ENCODE data around the gene GGACT. TPM values are rescaled to one million over a fixed set of nuclear protein-coding genes. Genes with fewer than 3 reads are reported as not detected.
A peak's percentile ranks its signal among the peaks of the same experiment; 100 is the strongest.

Gene GGACT
- total RNA-seq, 2 donors from 2014 or later = 5.2 TPM; not detected in 1

- ATAC-seq (peak; percentile 26 to 74), DNase-seq (ENCODE audit: low spot score in 2 of 2) (peak in 1 of 2 donors; percentile 41)
- Mint-ChIP-seq H3K9me3 (no peaks in the 10 kb centered on the region), H3K27ac (no peak overlapping the region), H3K36me3 (no peaks in the 10 kb centered on the region)
Observed at GRCh38 chr13:100542826-100543156, 45.8 kb downstream of the GGACT start.

DNA sequence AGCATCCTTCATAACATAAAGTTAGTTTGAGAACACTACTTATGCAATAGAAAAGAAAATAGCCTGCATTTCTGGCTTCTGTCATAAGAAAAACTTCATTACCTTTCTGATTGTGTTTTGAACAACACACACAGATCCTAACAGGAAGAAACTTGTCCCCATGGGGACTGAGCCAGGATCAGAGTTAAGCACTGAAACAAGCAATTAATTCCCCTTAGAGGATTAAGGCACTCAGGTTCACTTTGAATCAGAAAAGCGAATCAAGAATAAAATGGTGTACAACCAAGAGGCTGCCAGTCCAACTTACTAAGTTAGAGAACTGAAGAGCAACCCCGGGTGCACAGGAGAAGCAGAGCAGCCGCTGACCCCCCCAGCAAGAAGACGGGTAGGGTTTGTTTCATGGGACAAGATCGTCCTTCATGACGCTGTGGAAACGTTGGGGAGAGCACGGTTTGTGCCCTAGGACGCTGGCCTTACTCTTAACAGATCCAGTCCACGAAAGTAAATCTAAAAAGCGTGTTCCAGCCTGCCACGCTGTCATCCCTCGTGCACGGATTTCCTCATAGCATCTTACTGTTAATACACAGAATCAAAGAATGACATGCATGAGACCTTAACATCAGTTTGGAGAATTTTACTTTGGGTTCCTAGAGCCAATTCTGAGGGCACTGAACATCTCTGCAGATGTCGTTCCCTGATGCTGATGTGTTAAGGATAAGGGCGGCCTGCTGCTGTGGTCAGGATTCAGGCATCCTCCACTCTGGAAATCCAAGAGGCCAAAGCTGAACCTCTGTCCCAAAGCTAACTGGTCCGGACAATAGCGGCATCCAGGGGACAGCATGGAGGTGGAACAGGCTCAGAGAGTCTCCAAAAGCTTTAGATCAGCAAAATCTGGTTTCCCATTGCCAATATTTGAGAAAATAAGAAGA lies 46.4 kb downstream of the GGACT start:
- peak in 1 of 2 donors; percentile 7 for DNase-seq (ENCODE audit: low spot score in 2 of 2)
- H3K27ac Mint-ChIP-seq = no peak overlapping the region
- H3K9me3 Mint-ChIP-seq = no peaks in the 10 kb centered on the region
- no peaks in the 10 kb centered on the region for H3K36me3 Mint-ChIP-seq
- ATAC-seq = no peak

- Mint-ChIP-seq H3K9me3 (no peaks in the 10 kb centered on the region), H3K27ac (no peak overlapping the region), H3K36me3 (no peaks in the 10 kb centered on the region)
- no peak for DNase-seq (ENCODE audit: low spot score in 2 of 2)
- ATAC-seq = no peak
Observed at GRCh38 chr13:100540621-100541020, 48.0 kb downstream of the GGACT start.

GRCh38 chr13:100537951-100538462 lies 50.6 kb downstream of the GGACT start:
- DNase-seq (ENCODE audit: low spot score in 2 of 2) (no peak), ATAC-seq (no peak)
- H3K27ac Mint-ChIP-seq = no peak overlapping the region
- no peaks in the 10 kb centered on the region for H3K36me3 Mint-ChIP-seq
- H3K9me3 Mint-ChIP-seq = no peaks in the 10 kb centered on the region

DNA sequence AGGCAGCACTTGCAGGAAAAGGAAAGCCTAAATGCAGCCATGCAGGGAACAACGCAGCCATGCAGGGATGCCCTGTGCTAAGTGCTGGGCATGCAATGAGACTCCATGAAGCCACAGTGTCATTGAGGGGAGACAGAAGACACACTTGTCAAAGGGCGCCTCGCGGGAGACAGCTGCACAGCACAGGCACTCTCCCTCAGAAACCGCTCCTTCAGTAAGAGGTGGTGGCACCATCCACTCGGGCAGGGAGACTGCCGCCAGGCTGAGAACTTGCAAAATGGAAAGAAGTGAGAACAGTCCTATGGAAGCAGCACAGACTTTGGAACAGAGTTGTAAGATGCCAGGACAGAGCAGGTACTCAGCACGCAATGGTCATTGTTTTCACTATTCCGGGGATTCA lies 51.1 kb downstream of the GGACT start:
- no peak for ATAC-seq
- H3K9me3 Mint-ChIP-seq = no peaks in the 10 kb centered on the region

DNA sequence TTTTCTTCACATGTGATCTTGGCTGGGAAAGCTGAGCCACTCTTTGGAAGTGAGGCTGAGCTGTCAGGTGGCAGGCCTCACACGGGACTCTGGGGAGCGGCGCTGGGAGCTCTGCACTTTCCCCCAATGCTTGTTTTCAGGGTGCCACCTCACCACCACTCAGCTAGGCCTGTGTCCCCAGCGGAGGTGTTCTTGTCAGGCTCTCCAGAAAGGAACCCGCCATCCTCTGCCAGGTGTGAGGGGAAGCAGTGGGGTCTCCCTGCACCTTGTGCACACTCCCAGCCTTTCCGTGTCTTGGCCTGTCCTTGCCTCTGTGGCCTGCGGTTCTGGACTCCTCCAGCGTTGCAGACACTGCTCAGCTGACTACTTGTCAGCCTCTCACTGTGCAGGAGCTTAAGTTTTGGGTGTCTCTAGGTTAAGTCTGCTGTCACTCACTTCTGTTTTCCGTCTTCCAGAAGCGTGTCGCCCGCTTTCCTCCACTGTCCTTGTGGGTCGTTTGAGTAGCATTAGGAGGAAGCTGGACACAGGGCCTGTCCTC lies 51.9 kb downstream of the GGACT start:
- ATAC-seq = no peak
- no peak for DNase-seq (ENCODE audit: low spot score in 2 of 2)
- no peaks in the 10 kb centered on the region for H3K36me3 Mint-ChIP-seq
- peak overlapping the region in 1 of 2 donors; percentile 66 for H3K27ac Mint-ChIP-seq
- no peaks in the 10 kb centered on the region for H3K9me3 Mint-ChIP-seq

More for the DNA sequence above, 51.1 kb downstream of the GGACT start:
- no peaks in the 10 kb centered on the region for H3K36me3 Mint-ChIP-seq
- no peak for DNase-seq (ENCODE audit: low spot score in 2 of 2)
- H3K27ac Mint-ChIP-seq = no peak overlapping the region

- Mint-ChIP-seq H3K27ac (no peak overlapping the region), H3K36me3 (no peaks in the 10 kb centered on the region), H3K9me3 (no peaks in the 10 kb centered on the region)
- DNase-seq (ENCODE audit: low spot score in 2 of 2) (no peak), ATAC-seq (no peak)
Observed at GRCh38 chr13:100535426-100536135, 53.0 kb downstream of the GGACT start.

DNA sequence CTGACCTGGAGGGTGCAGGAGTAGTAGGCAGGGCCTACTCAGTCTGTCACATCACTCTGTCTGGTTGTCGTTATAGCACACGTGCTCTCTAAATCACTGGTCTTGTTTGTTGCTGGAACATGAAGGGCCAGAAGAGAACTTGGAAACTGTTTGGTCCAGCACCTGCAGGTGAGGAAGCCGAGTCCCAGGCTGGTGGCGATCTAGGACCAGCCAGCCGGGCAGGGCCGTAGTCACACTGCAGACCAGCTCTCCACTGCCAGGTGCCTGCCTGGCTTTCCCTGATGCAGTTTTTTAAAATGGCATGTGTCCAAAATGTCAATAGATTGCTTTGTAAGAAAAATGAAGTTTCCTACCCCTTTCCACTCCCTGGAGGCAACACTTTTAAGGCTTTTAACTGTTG lies 53.7 kb downstream of the GGACT start:
- Mint-ChIP-seq H3K9me3 (no peaks in the 10 kb centered on the region), H3K36me3 (no peaks in the 10 kb centered on the region), H3K27ac (no peak overlapping the region)
- no peak for ATAC-seq
- no peak for DNase-seq (ENCODE audit: low spot score in 2 of 2)

DNA sequence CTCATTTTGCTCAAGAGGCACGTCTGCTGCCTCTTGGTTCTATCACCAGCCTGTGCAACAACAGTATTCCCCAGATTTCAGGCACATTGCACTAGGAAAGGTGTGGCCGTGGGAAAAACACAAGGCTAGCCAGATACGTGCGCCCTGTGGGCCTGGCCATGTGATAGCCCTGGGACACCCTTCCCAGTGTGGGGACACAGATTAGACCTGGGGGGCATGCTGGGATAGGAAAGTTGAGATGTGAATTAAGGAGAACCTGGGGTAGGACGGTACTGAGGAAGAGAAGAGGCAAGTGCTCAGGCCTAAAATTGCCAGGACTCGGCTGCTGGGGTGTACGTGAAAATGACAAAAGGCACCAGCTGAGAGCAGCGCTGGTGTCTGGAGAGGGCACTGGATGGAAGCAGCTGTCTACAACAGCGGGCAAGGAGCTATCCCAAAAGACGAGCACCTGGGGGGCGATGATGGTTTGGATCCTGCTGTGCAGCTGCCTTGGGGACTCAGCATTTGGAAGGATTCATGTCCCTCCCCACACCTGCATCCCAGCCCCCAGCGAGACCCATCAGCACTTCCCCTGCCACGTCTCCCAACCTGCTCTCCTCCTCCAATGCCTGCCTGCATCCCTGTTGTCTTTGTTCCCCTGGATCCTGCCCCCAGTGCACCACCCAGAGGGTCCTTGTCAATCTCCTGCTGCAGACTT lies 54.3 kb downstream of the GGACT start:
- no peaks in the 10 kb centered on the region for H3K36me3 Mint-ChIP-seq
- H3K9me3 Mint-ChIP-seq = no peaks in the 10 kb centered on the region
- no peak for ATAC-seq
- no peak overlapping the region for H3K27ac Mint-ChIP-seq
- DNase-seq (ENCODE audit: low spot score in 2 of 2) = no peak

DNA sequence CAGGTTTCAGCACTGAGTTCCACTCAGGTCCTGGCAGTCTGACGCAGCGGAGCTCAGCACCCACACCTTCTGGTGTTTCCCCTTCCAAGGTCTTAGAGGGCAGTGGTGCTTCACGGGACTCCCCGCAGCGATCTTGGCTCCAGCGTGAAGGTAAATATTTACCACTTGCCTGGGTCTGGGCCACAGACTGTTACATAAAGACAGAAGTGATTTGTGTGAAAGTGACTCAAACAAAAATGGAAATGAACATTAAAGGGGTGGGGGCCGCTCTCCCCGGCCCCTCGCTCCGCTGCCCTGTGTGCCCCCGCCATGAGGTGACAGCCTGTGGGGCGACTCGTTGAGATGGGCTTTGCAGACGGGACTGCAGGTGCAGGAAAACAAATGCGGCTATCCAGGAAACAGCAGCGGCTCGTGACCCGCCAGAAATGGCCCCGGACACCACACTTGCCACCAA lies 55.0 kb downstream of the GGACT start:
- Mint-ChIP-seq H3K9me3 (no peaks in the 10 kb centered on the region), H3K36me3 (no peaks in the 10 kb centered on the region), H3K27ac (no peak overlapping the region)
- DNase-seq (ENCODE audit: low spot score in 2 of 2) (no peak), ATAC-seq (no peak)

- DNase-seq (ENCODE audit: low spot score in 2 of 2) (no peak), ATAC-seq (no peak)
- Mint-ChIP-seq H3K36me3 (no peaks in the 10 kb centered on the region), H3K27ac (no peak overlapping the region), H3K9me3 (no peaks in the 10 kb centered on the region)
Observed at GRCh38 chr13:100532836-100533435, 55.7 kb downstream of the GGACT start.

- no peaks in the 10 kb centered on the region for H3K36me3 Mint-ChIP-seq
- no peaks in the 10 kb centered on the region for H3K9me3 Mint-ChIP-seq
- DNase-seq (ENCODE audit: low spot score in 2 of 2) = no peak
- ATAC-seq = no peak
- H3K27ac Mint-ChIP-seq = no peak overlapping the region
Observed at GRCh38 chr13:100532090-100532766, 56.4 kb downstream of the GGACT start.

- no peaks in the 10 kb centered on the region for H3K9me3 Mint-ChIP-seq
- ATAC-seq = no peak
- DNase-seq (ENCODE audit: low spot score in 2 of 2) = peak in 1 of 2 donors; percentile 20
- no peaks in the 10 kb centered on the region for H3K36me3 Mint-ChIP-seq
- no peak overlapping the region for H3K27ac Mint-ChIP-seq
Observed at GRCh38 chr13:100530671-100531213, 57.8 kb downstream of the GGACT start.

DNA sequence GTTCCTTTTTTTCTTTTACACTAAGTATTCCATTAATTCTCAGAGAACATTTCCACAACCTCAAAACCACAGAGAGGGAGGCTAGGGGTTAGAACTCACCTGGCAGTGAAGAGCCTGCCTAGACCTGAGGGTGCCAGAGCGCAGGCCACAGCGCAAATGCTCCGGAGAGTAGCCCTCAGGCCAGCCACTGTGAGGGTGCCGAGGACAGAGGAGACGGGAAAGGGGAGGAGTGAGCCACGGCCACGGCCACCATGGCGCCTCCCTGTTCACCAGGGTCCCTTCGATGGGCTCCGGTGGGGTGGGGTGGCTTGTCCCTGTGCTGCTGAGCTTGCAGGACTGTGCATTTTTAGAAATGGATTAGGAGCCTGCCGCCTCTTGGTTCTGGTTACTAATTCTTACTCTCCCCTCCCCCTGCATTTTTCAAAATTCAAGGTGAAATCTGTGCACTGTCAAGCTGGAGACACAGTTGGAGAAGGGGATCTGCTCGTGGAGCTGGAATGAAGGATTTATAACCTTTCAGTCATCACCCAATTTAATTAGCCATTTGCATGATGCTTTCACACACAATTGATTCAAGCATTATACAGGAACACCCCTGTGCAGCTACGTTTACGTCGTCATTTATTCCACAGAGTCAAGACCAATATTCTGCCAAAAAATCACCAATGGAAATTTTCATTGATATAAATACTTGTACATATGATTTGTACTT lies 58.8 kb downstream of the GGACT start:
- Mint-ChIP-seq H3K27ac (no peak overlapping the region), H3K36me3 (no peaks in the 10 kb centered on the region), H3K9me3 (no peaks in the 10 kb centered on the region)
- ATAC-seq (no peak), DNase-seq (ENCODE audit: low spot score in 2 of 2) (no peak)

DNA sequence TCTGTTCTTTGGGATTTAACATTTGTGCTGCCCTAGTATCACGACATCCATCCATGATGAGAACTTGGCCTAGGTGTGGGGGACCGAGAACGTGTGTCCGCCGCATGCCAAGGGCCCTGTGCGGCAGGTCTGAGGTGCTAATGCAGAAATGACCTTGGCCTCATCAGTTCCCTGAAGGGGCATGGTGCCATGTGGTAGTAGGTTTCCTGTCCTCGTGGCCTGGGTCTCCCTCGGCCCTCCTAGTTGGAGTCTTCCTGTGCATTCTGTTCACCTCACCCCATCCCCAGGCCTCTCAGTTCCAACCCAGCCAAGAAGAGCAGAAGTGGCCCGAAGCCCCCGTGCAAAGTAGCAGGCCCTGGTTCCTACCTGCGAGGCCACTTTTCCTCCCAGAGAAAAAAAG lies 59.8 kb downstream of the GGACT start:
- ATAC-seq (no peak), DNase-seq (ENCODE audit: low spot score in 2 of 2) (peak in 1 of 2 donors; percentile 16)
- Mint-ChIP-seq H3K36me3 (no peaks in the 10 kb centered on the region), H3K27ac (peak overlapping the region in 1 of 2 donors; percentile 46), H3K9me3 (no peaks in the 10 kb centered on the region)
